Occipital lobe (tissue), 2 donors: ENCODE measurements around the gene EPB41L4A. TPM values are rescaled to one million over a fixed set of nuclear protein-coding genes. Genes with fewer than 3 reads are reported as not detected.
"Not testable (repeated sequence)": the region's sequence is repeated elsewhere in the genome, so short reads cannot be mapped to it uniquely, and the experiment has no call there.

Experiments used
- DNase-seq: peaks from one replicate; lab custom pipeline; 2025; lab: John Stamatoyannopoulos, UW
- total RNA-seq: library from RNA; depleted of rRNA; stranded (reverse); fragments of >200 nt; gene quantifications from one replicate; pipeline ENCODE4 v1.2.3, GENCODE V29; 2014

EPB41L4A gene, protein sequence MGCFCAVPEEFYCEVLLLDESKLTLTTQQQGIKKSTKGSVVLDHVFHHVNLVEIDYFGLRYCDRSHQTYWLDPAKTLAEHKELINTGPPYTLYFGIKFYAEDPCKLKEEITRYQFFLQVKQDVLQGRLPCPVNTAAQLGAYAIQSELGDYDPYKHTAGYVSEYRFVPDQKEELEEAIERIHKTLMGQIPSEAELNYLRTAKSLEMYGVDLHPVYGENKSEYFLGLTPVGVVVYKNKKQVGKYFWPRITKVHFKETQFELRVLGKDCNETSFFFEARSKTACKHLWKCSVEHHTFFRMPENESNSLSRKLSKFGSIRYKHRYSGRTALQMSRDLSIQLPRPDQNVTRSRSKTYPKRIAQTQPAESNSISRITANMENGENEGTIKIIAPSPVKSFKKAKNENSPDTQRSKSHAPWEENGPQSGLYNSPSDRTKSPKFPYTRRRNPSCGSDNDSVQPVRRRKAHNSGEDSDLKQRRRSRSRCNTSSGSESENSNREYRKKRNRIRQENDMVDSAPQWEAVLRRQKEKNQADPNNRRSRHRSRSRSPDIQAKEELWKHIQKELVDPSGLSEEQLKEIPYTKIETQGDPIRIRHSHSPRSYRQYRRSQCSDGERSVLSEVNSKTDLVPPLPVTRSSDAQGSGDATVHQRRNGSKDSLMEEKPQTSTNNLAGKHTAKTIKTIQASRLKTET
- total RNA-seq = 78.8 TPM

DNA sequence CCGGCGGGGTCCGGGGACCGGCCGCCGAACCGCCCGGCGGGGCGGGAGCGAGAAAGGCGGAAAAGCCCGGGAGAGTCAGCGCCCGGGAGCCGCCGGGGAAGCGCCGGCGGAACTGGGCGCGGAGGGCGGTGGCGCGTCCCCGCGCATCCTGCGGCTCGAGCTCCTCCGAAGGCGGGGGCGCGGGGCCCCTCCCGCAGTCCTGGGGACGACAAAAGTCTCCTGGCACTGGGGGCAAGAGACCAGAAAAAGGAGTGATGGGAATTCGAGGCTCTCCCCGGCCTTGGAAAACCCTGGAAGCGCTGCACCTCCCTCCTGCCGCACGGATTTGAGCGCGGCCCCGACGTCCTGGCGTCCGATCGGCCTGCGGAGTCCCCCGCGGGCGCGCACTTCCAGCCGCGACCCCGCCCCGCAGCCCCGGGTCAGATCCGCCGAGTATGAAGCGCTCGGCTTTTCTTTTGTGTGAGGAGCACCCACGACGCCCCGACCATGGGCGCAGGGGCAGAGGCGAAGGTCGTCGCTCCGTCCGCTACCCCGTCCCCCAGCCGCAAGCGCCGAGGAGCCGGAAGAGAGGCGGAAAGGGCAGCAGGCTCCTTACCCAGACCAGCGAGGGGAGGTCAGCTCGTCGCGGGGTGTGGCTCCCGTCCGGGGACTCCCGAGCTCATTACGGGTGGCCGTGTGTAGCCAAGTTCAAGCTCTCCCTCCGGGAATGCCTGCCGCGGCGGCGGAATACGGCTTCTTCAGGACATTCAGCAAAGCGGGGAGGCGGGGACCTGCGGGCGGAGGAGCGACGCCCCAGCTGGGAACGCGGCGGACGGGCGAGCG, at the start of gene EPB41L4A:
Gene EPB41L4A, minus strand, starts transcription at position 114 of the 822 bp plus-strand sequence. CDS start 238 bp downstream, outside the sequence.
- no peak for DNase-seq

DNA sequence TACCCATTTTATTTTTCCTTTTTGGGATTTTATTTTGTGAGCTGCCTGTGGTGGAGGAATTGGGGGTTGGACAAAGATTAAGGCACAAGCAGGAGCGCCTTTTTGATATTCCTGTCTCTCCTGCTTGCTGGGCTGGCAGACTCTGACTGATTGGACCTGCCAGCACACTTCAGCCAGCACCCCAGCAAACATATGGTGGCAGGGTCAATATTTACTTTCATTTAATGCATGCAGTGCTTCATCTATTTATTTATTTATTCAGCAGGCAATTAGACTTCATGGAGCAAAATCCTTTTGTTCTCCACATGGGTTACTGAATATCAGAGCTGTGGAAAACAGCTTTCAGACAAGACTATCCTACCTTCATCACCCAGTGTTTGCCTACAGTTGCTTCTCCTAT, 48.4 kb upstream of the EPB41L4A start:
- DNase-seq = no peak

DNA sequence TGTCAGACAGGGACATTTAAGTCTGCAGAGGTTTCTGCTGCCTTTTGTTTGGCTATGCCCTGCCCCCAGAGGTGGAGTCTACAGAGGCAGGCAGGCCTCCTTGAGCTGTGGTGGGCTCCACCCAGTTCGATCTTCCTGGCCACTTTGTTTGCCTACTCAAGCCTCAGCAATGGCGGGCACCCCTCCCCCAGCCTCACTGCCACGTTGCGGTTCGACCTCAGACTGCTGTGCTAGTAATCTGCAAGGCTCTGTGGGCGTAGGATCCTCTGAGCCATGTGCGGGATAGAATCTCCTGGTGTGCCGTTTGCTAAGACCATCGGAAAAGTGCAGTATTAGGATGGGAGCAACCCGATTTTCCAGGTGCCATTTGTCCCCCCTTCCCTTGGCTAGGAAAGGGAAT, 47.2 kb upstream of the EPB41L4A start:
- not testable (repeated sequence) for DNase-seq

DNA sequence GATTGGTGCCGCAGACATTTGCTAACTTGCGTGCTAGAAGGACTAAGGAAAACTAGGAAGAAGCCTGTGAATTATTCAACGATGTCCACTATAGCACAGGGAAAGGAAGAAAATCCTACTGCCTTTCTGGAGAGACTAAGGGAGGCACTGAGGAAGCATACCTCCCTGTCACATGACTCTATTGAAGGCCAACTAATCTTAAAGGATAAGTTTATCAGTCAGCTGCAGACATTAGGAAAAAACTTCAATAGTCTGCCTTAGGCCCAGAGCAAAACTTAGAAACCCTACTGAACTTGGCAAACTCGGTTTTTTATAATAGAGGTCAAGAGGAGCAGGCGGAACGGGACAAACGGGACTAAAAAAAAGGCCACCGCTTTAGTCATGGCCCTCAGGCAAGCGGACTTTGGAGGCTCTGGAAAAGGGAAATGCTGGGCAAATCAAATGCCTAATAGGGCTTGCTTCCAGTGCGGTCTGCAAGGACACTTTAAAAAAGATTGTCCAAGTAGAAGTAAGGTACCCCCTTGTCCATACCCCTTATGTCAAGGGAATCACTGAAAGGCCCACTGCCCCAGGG, 28.2 kb upstream of the EPB41L4A start:
- DNase-seq = not testable (repeated sequence)

DNA sequence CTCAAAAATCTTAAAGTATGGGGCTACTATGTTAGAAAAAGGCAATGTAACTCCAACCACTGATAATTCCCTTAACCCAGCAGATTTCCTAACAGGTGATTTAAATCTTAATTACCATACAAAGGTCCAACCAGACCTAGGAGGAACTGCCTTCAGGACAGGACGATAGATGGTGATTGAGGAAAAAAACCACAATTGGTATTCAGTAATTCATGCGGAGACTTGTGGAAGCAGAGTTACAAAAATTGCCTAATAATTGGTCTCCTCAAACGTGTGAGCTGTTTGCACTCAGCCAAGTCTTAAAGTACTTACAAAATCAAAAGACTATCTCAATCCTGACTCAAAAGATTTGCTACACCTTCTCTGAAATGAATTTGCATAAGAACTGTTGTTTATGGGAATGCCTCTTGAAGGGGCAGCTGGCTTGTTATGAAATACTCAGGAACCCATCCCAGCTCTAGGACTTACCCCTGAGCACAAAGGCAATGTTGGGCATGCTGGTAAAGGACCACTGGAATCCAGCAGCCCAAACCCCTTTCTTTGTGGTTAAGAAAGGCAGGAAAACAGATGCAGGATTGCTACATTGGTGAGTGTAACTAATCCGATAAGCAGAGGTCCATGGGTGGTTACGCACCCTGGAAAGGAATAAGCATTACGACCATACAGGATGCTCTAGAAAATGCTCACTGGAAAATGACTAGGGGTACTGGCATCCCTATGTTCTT, 26.7 kb upstream of the EPB41L4A start:
- DNase-seq = no peak

DNA sequence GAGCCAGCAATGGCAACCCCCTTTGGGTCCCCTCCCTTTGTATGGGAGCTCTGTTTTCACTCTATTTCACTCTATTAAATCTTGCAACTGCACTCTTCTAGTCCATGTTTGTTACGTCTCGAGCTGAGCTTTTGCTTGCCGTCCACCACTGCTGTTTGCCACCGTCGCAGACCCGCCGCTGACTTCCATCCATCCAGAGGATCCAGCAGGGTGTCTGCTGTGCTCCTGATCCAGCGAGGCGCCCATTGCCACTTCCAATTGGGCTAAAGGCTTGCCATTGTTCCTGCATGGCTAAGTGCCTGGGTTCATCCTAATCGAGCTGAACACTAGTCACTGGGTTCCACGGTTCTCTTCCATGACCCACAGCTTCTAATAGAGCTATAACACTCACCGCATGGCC, 24.9 kb upstream of the EPB41L4A start:
- not testable (repeated sequence) for DNase-seq

DNA sequence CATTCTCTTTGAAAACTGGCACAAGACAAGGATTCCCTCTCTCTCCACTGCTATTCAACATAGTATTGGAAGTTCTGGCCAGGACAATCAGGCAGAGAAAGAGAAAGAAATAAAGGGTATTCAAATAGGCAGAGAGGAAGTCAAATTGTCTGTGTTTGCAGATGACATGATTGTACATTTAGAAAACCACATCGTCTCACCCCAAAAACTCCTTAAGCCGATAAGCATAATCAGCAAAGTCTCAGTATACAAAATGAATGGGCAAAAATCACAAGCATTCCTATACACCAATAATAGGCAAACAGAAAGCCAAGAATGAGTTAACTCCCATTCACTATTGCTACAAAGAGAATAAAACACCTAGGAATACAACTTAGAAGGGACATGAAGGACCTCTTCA, 21.0 kb upstream of the EPB41L4A start:
- DNase-seq = no peak

DNA sequence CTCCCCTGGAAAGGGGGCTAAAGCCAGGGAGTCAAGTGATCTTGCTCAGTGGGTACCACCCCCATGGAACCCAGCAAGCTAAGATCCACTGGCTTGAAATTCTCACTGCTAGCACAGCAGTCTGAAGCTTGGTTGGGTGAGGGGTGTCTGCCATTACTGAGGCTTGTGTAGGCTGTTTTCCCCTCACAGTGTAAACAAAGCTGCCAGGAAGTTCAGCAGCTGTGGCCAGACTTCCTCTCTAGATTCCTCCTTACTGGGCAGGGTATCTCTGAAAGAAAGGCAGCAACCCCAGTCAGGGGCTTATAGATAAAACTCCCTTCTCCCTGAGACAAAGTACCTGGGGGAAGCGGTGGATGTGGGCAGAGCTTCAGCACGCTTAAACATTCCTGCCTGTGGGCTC, 17.1 kb upstream of the EPB41L4A start:
- no peak for DNase-seq

DNA sequence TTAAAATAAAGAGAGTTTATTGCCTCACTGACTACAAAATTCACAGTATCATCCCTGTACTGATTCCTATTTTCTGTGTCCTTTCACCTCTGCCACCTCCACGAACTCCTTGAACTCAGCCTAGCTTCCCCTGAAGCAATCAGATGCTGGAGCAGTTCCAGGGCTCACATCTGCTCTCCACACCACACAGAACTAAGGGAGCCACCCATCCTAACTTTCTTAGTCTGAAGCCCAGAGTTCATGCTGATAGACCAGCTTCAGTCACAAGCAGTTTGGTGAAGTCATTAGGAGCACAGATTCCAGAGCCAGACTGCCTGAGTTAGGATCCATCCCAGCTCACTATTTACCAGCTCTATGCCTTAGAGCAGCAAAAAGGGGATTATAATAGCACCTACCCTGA, 15.6 kb upstream of the EPB41L4A start:
- no peak for DNase-seq

DNA sequence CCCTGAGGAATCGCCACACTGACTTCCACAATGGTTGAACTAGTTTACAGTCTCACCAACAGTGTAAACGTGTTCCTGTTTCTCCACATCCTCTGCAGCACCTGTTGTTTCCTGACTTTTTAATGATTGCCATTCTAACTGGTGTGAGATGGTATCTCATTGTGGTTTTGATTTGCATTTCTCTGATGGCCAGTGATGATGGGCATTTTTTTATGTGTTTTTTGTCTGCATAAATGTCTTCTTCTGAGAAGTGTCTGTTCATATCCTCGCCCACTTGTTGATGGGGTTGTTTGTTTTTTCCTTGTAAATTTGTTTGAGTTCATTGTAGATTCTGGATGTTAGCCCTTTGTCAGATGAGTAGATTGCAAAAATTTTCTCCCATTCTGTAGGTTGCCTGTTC, 7.1 kb upstream of the EPB41L4A start:
- not testable (repeated sequence) for DNase-seq

DNA sequence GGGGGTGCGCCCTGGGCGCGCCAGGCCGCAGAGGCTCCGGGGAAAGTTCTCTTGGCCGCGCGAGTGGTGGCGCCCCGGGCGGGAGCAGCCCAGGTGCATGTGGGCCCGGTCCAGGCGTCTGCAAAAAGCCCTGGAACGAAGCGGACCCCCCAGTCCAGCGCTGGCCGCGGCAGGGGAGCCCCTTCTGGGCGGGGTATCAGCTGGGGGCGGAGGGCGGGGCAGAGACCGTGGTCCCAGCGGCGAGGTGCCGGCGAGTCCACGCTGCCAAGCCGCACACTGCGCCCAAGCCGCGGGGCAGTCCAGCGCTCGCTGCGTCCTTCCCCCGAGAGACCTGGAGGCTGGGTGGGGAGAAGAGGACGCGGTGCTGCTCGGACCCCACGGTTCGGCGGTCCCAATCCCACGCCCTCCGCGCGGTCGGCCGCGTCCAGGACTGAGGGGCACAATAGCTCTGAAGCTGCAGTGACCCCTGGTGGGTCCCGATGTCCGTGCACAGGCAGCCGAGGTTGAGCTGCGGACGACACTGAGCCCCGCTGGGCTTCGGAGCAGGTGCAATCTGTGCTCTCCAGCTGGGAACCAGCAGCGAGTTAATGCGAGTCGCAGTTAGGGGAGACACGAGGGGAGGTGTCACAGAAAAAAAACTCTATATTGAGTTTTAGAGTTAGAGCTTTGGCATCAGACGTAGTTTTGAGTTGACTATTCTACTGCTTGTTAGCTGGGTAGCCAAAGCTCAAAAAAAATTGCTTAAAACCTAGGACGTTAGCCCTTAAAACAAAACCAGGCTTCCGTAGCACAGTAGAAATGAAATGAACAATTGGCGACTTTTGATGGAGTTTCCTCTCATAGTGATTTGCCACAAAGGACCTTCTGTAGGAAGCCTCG, 1.1 kb upstream of the EPB41L4A start:
- DNase-seq = no peak

DNA sequence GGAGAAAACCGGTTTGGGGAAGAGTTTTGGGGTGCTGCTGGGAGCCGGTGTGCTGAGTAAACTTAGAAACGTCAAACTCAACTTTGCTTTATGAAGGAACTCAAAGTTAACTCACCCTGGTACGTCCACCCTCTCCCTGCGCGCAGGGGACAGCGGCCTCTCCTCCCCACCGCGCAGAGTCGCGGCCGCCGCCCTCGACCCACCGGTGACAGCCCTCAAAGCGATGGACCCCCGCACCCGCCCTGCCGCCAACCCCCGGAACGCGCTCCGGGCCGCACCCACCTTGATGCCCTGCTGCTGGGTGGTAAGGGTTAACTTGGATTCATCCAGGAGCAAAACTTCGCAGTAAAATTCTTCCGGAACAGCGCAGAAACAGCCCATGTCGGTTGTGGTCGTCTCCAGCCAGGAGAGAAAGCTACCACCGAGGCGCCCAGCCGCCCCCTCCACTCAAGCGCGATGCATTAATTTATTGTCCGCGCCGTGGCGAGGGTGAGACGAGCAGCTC, 366 bp downstream of the EPB41L4A start:
- DNase-seq = no peak

DNA sequence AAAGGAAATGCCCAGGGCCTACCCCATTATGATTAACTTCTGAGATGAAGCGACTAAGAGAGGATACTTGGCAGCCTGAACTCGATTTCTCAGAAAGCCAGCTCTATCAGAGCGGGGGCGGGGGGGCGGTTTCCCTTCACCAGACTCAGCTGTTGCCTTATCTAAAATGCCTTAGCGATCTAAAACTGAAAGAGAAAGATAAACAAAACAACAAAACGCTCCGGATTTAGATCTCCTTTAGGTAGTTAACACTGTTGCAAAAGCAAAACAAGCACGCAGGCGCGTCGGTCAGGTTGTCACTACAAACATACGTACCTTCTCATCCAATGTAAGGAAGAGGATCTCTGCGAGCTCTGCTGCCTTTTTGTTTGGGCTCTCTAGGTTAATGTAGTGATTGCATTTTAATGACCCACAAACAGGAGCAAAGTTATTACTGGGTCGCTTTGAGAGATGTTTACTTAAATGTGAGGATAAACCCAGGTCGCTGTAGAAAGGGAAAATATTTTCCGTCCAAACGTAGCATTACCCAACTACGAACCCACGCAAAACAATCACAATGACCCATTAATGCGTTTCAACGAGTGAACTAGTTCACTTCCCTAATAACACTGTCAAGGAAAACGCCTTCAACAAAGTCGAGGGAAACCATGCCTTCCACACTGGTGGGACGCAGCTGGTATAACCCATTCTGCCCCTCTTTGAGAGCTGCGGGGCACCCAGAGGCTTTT, 982 bp downstream of the EPB41L4A start:
- DNase-seq = no peak

DNA sequence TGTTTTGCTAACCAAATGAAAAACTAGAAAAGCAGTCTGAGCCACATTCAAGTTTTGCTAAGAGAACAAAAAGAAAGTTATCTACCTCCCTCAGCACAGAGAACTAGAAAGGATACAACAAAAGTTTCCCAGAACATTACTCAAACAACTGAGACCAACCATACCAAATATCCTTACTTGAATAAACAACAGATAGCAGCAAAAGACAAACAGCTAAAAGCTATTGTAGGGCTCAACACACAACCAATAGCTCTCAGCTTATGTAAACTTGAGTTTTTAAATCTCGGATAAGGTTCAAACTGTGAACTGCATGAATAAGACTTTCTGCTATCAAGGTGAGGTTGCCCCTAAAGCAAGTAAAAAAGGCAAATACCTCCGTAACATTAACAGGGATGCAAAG, 3.5 kb downstream of the EPB41L4A start:
- no peak for DNase-seq

DNA sequence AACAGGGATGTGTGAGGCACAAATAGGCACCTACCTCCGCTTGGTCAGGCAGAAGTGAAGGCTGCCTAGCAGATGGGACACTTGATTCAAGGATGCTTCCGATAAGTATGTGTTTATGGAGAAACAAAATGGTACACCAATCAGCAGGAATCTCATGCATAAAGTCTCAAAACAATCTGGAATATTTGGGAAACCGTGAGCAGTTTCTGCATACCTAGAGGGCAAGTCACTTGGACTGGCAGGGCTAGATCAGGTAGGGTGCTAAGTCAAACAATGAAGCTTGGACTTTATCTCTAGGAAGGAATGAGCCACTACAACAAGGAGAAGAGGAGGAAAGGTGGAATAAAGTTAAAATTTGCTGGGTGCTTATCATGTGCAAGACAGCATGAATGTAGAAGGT, 5.5 kb downstream of the EPB41L4A start:
- no peak for DNase-seq

DNA sequence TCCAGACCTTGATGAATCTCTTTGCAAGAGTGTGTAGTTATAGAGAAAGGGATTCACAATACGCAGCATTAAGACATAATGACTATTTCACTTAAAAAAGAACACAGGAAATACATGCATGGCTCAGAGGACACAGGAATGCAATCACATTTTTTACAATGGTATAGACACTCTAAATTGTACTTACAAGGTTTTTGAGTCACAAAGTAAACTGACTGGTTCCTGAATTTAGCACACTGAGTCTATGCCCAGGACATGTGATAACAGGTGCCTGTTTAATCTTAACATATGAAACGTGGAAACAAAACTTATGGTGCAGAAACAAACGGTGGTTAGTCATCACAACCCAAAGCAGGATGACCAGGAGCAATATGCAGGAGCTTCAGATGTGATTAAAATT, 6.7 kb downstream of the EPB41L4A start:
- no peak for DNase-seq

DNA sequence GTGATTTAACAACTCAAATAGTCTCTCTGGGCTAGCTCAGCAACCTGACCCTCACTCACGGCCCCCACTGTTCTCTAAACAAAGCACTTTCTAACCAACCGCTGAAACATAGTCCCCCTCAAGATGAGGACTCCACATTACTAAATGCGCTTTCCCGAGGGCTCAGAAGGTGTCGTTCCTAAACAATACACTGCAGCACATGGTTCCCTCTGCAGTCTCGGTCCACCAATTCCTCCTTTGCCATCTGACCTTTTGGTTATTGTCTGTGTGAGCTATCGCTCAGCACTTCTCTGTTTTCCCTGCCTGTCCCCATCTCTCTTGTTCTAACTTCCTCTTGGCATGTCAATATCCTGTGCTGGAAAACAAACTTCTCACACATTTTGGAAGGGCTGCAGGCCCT, 7.2 kb downstream of the EPB41L4A start:
- no peak for DNase-seq

DNA sequence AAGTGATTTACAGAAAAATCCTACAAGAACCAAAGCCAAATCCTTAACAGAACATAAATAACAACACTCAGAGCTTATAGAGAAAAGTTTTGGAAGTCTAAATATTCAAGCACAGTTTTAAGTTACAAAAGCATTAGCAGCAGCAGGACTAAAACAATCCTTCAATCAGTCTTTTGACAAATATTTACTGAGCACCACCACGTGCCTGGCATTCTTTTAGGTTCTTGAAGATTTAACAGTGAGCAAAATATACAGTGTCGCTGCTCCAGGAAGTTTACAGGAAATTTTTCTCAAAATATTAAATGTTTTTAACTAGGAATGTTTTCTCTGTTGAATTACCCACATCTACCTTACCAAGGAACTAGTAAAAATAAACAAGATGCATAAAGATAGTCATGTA, 11.4 kb downstream of the EPB41L4A start:
- no peak for DNase-seq

DNA sequence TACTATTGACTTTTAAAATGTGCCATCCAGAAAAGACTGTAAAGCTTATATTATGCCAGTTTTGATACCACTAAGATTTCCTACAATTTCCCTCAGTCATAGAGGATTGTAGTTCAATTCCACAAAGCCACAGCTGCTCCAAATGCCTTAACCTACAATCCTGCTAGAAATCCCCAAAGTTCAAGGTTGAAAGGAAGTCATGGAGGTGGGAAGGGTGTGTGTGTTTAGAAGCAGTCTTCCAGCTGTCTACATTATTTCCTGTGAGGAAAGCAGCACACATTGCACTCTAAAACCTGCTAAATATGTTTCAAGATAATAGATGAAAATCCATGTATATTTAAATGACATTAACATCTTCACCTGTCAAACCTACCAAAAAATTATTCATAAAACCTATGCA, 11.8 kb downstream of the EPB41L4A start:
- no peak for DNase-seq
